Trophoblast cell (in vitro differentiated cells and primary cell): Measurements from ENCODE around the gene TMEM35B.

Experiments
- DNase-seq, 2 donors: peaks; one replicate each; pipeline ENCODE4 v3.0.0-alpha.2; 2016
- H2AFZ ChIP-seq: 2 replicates; pipeline ENCODE4 v1.6.1; 2013; ENCODE audit warnings: low read length, moderate library complexity, mild to moderate bottlenecking; ENCODE audit not compliant: insufficient read depth, poor library complexity
- H2AK5ac ChIP-seq: 2 replicates; pipeline ENCODE4 v1.6.1; 2013; ENCODE audit warnings: mild to moderate bottlenecking, low read length
- H2BK120ac ChIP-seq: 2 replicates; pipeline ENCODE4 v1.6.1; 2013; ENCODE audit warnings: low read length, mild to moderate bottlenecking, moderate library complexity; ENCODE audit not compliant: insufficient read depth, poor library complexity
- H2BK12ac ChIP-seq: 2 replicates; pipeline ENCODE4 v1.6.1; 2013; ENCODE audit warnings: mild to moderate bottlenecking, low read length, moderate library complexity
- H2BK5ac ChIP-seq: 2 replicates; pipeline ENCODE4 v1.6.1; 2013; ENCODE audit warnings: low read length, low read depth, moderate library complexity, mild to moderate bottlenecking; ENCODE audit not compliant: poor library complexity
- H3K14ac ChIP-seq: 2 replicates; pipeline ENCODE4 v1.6.1; 2013; ENCODE audit warnings: mild to moderate bottlenecking, low read length
- H3K18ac ChIP-seq: 2 replicates; pipeline ENCODE4 v1.6.1; 2013; ENCODE audit warnings: mild to moderate bottlenecking, low read length
- H3K23ac ChIP-seq: 2 replicates; pipeline ENCODE4 v1.6.1; 2013; ENCODE audit warnings: low read length
- H3K27ac ChIP-seq: 2 replicates; pipeline ENCODE4 v1.5.1; 2013; ENCODE audit warnings: low read depth, mild to moderate bottlenecking, inconsistent platforms, low read length, moderate library complexity
- H3K27me3 ChIP-seq: 2 replicates; pipeline ENCODE4 v1.6.1; 2013; ENCODE audit warnings: inconsistent platforms, mild to moderate bottlenecking, low read length, moderate library complexity; ENCODE audit not compliant: insufficient read depth
- H3K36me3 ChIP-seq, 2 experiments: 1 replicate in 1 of 2; 2 replicates in 1 of 2; pipeline ENCODE4 v1.6.1; 2013; ENCODE audit warnings: low read length in 2 of 2, mild to moderate bottlenecking in 2 of 2, moderate library complexity in 1 of 2; ENCODE audit not compliant: insufficient read depth in 2 of 2, control insufficient read depth in 1 of 2
- H3K4ac ChIP-seq: 2 replicates; pipeline ENCODE4 v1.6.1; 2013; ENCODE audit warnings: low read depth, mild to moderate bottlenecking, low read length, moderate library complexity
- H3K4me1 ChIP-seq, 2 experiments: 1 replicate in 1 of 2; 2 replicates in 1 of 2; pipeline ENCODE4 v1.6.1; 2013; ENCODE audit warnings: low read length in 2 of 2, mild to moderate bottlenecking in 2 of 2, moderate library complexity in 1 of 2; ENCODE audit not compliant: insufficient read depth in 2 of 2, control insufficient read depth in 1 of 2
- H3K4me2 ChIP-seq: 2 replicates; pipeline ENCODE4 v1.6.1; 2013; ENCODE audit warnings: inconsistent platforms, mild to moderate bottlenecking, low read length, moderate library complexity
- H3K4me3 ChIP-seq: 2 replicates; pipeline ENCODE4 v1.5.1; 2013; ENCODE audit warnings: mild to moderate bottlenecking, low read depth, low read length, inconsistent platforms
- H3K79me1 ChIP-seq: one replicate; pipeline ENCODE4 v1.6.1; 2013; ENCODE audit warnings: low read length
- H3K79me2 ChIP-seq: 2 replicates; pipeline ENCODE4 v1.6.1; 2013; ENCODE audit warnings: low read length, mild to moderate bottlenecking; ENCODE audit not compliant: control insufficient read depth, insufficient read depth, poor library complexity
- H3K9ac ChIP-seq: 2 replicates; pipeline ENCODE4 v1.6.1; 2013; ENCODE audit warnings: mild to moderate bottlenecking, low read length
- H3K9me3 ChIP-seq: 2 replicates; pipeline ENCODE4 v1.6.1; 2013; ENCODE audit warnings: low read depth, mild to moderate bottlenecking, control low read depth, inconsistent platforms, low read length; ENCODE audit not compliant: insufficient read depth
- H4K12ac ChIP-seq: 2 replicates; pipeline ENCODE4 v1.6.1; 2013; ENCODE audit warnings: low read depth, mild to moderate bottlenecking, low read length, moderate library complexity
- H4K8ac ChIP-seq: 2 replicates; pipeline ENCODE4 v1.6.1; 2013; ENCODE audit warnings: low read depth, mild to moderate bottlenecking, low read length, moderate library complexity
- H4K91ac ChIP-seq: one replicate; pipeline ENCODE4 v1.6.1; 2013; ENCODE audit warnings: low read depth, mild to moderate bottlenecking, low read length, moderate library complexity
- WGBS: extraction: QIAGEN DNeasy Blood & Tissue Kit; methylation state at CpG from one replicate; pipeline ENCODE4 v1.1.7; 2013; ENCODE audit warnings: missing lambda C conversion rate; ENCODE audit not compliant: insufficient read length, insufficient coverage; ENCODE audit errors: extremely low coverage; 5-methylcytosine and 5-hydroxymethylcytosine counted together

TMEM35B gene

DNA sequence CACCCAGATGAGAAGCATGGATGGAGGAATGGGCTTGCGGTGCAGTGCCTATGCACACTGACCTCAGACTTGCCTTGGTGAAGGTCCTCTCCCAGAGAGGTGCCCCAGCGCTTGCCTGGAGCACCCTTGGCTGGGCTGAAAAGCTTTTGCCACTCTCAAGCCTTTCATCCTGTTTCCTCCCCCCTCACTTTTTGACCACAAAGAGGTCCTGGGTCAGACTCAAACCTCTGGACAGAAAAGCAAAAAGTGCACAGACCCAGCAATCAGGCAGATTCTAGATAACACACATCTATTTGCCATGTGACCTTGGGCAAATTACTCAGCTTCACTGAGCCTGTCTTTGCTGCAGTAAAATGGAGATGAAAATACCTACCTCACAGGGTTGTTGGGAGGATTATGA lies 7.3 kb downstream of the TMEM35B start:
- H3K27ac ChIP-seq = no peak overlapping the region
- H4K12ac ChIP-seq = no peak overlapping the region
- no peak overlapping the region for H2BK120ac ChIP-seq
- WGBS = no CpG with 5 or more reads among the region's 2 CpGs
- H3K4me1 ChIP-seq = peaks cover 0 to 4% of the 10 kb centered on the region in 2 experiments
- no peak overlapping the region for H2BK12ac ChIP-seq
- no peaks in the 10 kb centered on the region for H3K27me3 ChIP-seq
- no peaks in the 10 kb centered on the region for H3K79me1 ChIP-seq
- no peak overlapping the region for H2AK5ac ChIP-seq
- no peak overlapping the region for H3K9ac ChIP-seq
- H4K8ac ChIP-seq = no peak overlapping the region
- H2AFZ ChIP-seq = no peak overlapping the region
- H3K9me3 ChIP-seq = no peaks in the 10 kb centered on the region
- no peaks in the 10 kb centered on the region for H3K36me3 ChIP-seq
- no peaks in the 10 kb centered on the region for H3K79me2 ChIP-seq
- no peak overlapping the region for H3K4me3 ChIP-seq
- DNase-seq = no peak
- no peak overlapping the region for H3K18ac ChIP-seq
- H3K23ac ChIP-seq = no peak overlapping the region
- H2BK5ac ChIP-seq = no peak overlapping the region
- H3K4me2 ChIP-seq = no peak overlapping the region
- H3K4ac ChIP-seq = no peak overlapping the region
- no peak overlapping the region for H4K91ac ChIP-seq
- no peak overlapping the region for H3K14ac ChIP-seq

GRCh38 chr1:34977210-34977471 lies 8.0 kb downstream of the TMEM35B start:
- H2BK12ac ChIP-seq = no peak overlapping the region
- no peak overlapping the region for H3K4me3 ChIP-seq
- H4K8ac ChIP-seq = no peak overlapping the region
- H3K9ac ChIP-seq = no peak overlapping the region
- H3K27me3 ChIP-seq = no peaks in the 10 kb centered on the region
- H3K79me2 ChIP-seq = no peaks in the 10 kb centered on the region
- H3K79me1 ChIP-seq = no peaks in the 10 kb centered on the region
- no peaks in the 10 kb centered on the region for H3K36me3 ChIP-seq
- H3K14ac ChIP-seq = no peak overlapping the region
- WGBS = no CpG with 5 or more reads among the region's 13 CpGs
- DNase-seq = no peak
- no peak overlapping the region for H2AFZ ChIP-seq
- H2BK120ac ChIP-seq = no peak overlapping the region
- no peaks in the 10 kb centered on the region for H3K9me3 ChIP-seq
- no peak overlapping the region for H3K4me2 ChIP-seq
- no peak overlapping the region for H3K27ac ChIP-seq
- no peak overlapping the region for H3K4ac ChIP-seq
- no peak overlapping the region for H2AK5ac ChIP-seq
- H3K18ac ChIP-seq = no peak overlapping the region
- H3K23ac ChIP-seq = no peak overlapping the region
- no peak overlapping the region for H4K91ac ChIP-seq
- peaks cover 0 to 4% of the 10 kb centered on the region in 2 experiments for H3K4me1 ChIP-seq
- no peak overlapping the region for H4K12ac ChIP-seq
- no peak overlapping the region for H2BK5ac ChIP-seq

DNA sequence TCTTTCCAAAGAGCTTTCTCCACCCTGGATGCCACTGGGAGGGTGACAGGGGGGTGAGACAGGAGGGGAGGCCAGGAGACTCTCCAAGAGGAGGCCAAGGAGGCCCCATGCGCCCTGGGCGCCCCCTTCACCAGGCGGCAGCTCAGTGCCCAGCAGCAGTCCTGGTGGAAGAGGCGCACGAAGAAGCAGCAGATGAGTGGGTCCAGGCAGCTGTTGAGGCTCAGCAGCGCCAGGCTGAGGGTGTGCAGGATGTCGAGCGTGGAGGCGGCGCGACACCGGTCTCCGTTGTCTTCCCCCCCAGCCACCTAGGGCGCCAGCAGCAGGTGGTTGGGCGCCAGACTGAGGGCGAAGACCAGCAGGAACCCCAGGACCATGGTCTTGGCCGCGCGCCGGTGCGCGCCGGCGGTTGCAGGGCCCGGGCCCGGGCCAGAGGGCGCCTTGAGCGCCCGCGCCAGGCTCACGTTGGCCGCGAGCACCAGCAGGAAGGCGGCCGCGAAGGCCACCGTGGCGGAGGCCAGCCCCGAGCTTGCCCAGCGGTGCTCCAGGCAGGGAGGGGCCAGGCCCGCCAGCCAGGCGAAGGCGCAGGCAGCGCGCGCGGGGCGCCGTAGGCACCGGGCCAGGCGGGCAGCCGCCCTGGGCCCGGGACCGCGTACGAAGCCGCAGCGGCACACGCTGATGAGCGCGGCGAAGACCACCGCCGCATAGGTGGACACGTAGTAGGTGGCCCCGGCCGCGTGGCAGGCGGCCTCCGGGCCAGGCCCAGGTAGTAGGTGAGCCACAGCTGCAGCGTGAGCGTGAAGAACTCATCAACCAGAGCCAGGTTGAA lies 8.6 kb downstream of the TMEM35B start:
- H3K27me3 ChIP-seq = no peaks in the 10 kb centered on the region
- no peaks in the 10 kb centered on the region for H3K36me3 ChIP-seq
- no peak overlapping the region for H2BK120ac ChIP-seq
- H2AK5ac ChIP-seq = no peak overlapping the region
- H4K12ac ChIP-seq = no peak overlapping the region
- no peak overlapping the region for H3K4ac ChIP-seq
- H3K23ac ChIP-seq = no peak overlapping the region
- H2AFZ ChIP-seq = no peak overlapping the region
- no peak overlapping the region for H3K18ac ChIP-seq
- H3K79me2 ChIP-seq = no peaks in the 10 kb centered on the region
- H3K4me2 ChIP-seq = no peak overlapping the region
- peaks cover 0 to 4% of the 10 kb centered on the region in 2 experiments for H3K4me1 ChIP-seq
- H3K79me1 ChIP-seq = no peaks in the 10 kb centered on the region
- no peaks in the 10 kb centered on the region for H3K9me3 ChIP-seq
- H3K27ac ChIP-seq = no peak overlapping the region
- no peak overlapping the region for H4K91ac ChIP-seq
- H3K14ac ChIP-seq = no peak overlapping the region
- H2BK12ac ChIP-seq = no peak overlapping the region
- H2BK5ac ChIP-seq = no peak overlapping the region
- H3K4me3 ChIP-seq = no peak overlapping the region
- H4K8ac ChIP-seq = no peak overlapping the region
- no CpG with 5 or more reads among the region's 72 CpGs for WGBS
- DNase-seq = no peak
- H3K9ac ChIP-seq = no peak overlapping the region

- no peak overlapping the region for H3K9ac ChIP-seq
- H3K27me3 ChIP-seq = no peaks in the 10 kb centered on the region
- no peak overlapping the region for H4K12ac ChIP-seq
- no peak overlapping the region for H2AFZ ChIP-seq
- H3K79me1 ChIP-seq = no peaks in the 10 kb centered on the region
- peaks cover 0 to 4% of the 10 kb centered on the region in 2 experiments for H3K4me1 ChIP-seq
- no peaks in the 10 kb centered on the region for H3K79me2 ChIP-seq
- no peak overlapping the region for H2BK5ac ChIP-seq
- no CpG with 5 or more reads among the region's 6 CpGs for WGBS
- no peak overlapping the region for H3K18ac ChIP-seq
- H2BK12ac ChIP-seq = no peak overlapping the region
- H3K14ac ChIP-seq = no peak overlapping the region
- H3K27ac ChIP-seq = no peak overlapping the region
- no peak overlapping the region for H3K4me2 ChIP-seq
- no peaks in the 10 kb centered on the region for H3K9me3 ChIP-seq
- DNase-seq = no peak
- H4K91ac ChIP-seq = no peak overlapping the region
- no peak overlapping the region for H3K23ac ChIP-seq
- H3K4me3 ChIP-seq = no peak overlapping the region
- H3K4ac ChIP-seq = no peak overlapping the region
- H4K8ac ChIP-seq = no peak overlapping the region
- H2AK5ac ChIP-seq = no peak overlapping the region
- H3K36me3 ChIP-seq = no peaks in the 10 kb centered on the region
- no peak overlapping the region for H2BK120ac ChIP-seq
Observed at GRCh38 chr1:34975771-34976170, 9.4 kb downstream of the TMEM35B start.
